ENCODE results near the gene NDRG2.
A peak's percentile ranks its signal among the peaks of the same experiment; 100 is the strongest.
"Not testable (repeated sequence)": the region's sequence is repeated elsewhere in the genome, so short reads cannot be mapped to it uniquely, and the experiment has no call there.

NDRG2 gene

GRCh38 chr14:20986811-20987210, 38.0 kb downstream of the NDRG2 start:
- no peak for TF ChIP-seq CTCF (IDR thresholded peaks at IDR 0.05)
- no peak overlapping the region for H3K4me3 ChIP-seq
- no peak for DNase-seq (ENCODE audit: low spot score)
- H3K27ac ChIP-seq: peak overlapping the region; percentile 39 to 79

- not testable (repeated sequence) for H3K27ac ChIP-seq; H3K4me3 ChIP-seq; DNase-seq (ENCODE audit: low spot score)
Observed at GRCh38 chr14:20985650-20986049, 39.2 kb downstream of the NDRG2 start.

GRCh38 chr14:20982646-20983369, 42.1 kb downstream of the NDRG2 start:
- no peak for TF ChIP-seq CTCF (IDR thresholded peaks at IDR 0.05)
- no peak for DNase-seq (ENCODE audit: low spot score)
- Histone ChIP-seq H3K27ac (no peak overlapping the region), H3K4me3 (no peak overlapping the region)

GRCh38 chr14:20980906-20981305, 44.0 kb downstream of the NDRG2 start:
- H3K4me3 ChIP-seq: no peak overlapping the region
- no peak for DNase-seq (ENCODE audit: low spot score)
- no peak overlapping the region for H3K27ac ChIP-seq
- TF ChIP-seq CTCF (IDR thresholded peaks at IDR 0.05): no peak

GRCh38 chr14:20978687-20979086, 46.2 kb downstream of the NDRG2 start:
- TF ChIP-seq CTCF (IDR thresholded peaks at IDR 0.05): no peak
- H3K4me3 ChIP-seq: no peak overlapping the region
- no peak for DNase-seq (ENCODE audit: low spot score)
- no peak overlapping the region for H3K27ac ChIP-seq

GRCh38 chr14:20976291-20976690, 48.6 kb downstream of the NDRG2 start:
- DNase-seq (ENCODE audit: low spot score): no peak
- no peak for TF ChIP-seq CTCF (IDR thresholded peaks at IDR 0.05)
- Histone ChIP-seq H3K27ac (no peak overlapping the region), H3K4me3 (no peak overlapping the region)

GRCh38 chr14:20973501-20973900, 51.4 kb downstream of the NDRG2 start:
- Histone ChIP-seq H3K27ac (no peak overlapping the region), H3K4me3 (no peak overlapping the region)
- TF ChIP-seq CTCF (IDR thresholded peaks at IDR 0.05): no peak
- no peak for DNase-seq (ENCODE audit: low spot score)

Data from coronary artery (tissue), 2 donors.